T-helper 9 cell (primary cell): ENCODE measurements around the gene TLX1.

ENCODE experiments used
- DNase-seq: peaks from one replicate; pipeline ENCODE4 v3.0.0-alpha.2; 2020

TLX1 gene

GRCh38 chr10:101134299-101135127 lies 3.4 kb downstream of the TLX1 start:
- no peak for DNase-seq

GRCh38 chr10:101135141-101136006 lies 4.3 kb downstream of the TLX1 start:
- DNase-seq: no peak

- DNase-seq: no peak
These were observed 5.1 kb downstream of the TLX1 start for GRCh38 chr10:101136007-101136707.

- no peak for DNase-seq
These were observed 5.6 kb downstream of the TLX1 start for GRCh38 chr10:101136708-101137121.

- DNase-seq: no peak
These were observed 6.2 kb downstream of the TLX1 start for GRCh38 chr10:101137271-101137670.

GRCh38 chr10:101138788-101139420 lies 7.8 kb downstream of the TLX1 start:
- DNase-seq: no peak

GRCh38 chr10:101139421-101139911 lies 8.4 kb downstream of the TLX1 start:
- no peak for DNase-seq

- no peak for DNase-seq
These were observed 9.2 kb downstream of the TLX1 start for GRCh38 chr10:101140084-101140949.

- no peak for DNase-seq
These were observed 10.0 kb downstream of the TLX1 start for GRCh38 chr10:101140950-101141615.

- DNase-seq: peak; percentile 80
These were observed 10.8 kb downstream of the TLX1 start for GRCh38 chr10:101141616-101142532.

GRCh38 chr10:101142533-101143344 lies 11.6 kb downstream of the TLX1 start:
- DNase-seq: no peak

GRCh38 chr10:101143345-101143630 lies 12.2 kb downstream of the TLX1 start:
- DNase-seq: no peak

- DNase-seq: no peak
These were observed 13.0 kb downstream of the TLX1 start for GRCh38 chr10:101144053-101144452.

- no peak for DNase-seq
These were observed 14.0 kb downstream of the TLX1 start for GRCh38 chr10:101145145-101145544.

- DNase-seq: no peak
These were observed 14.8 kb downstream of the TLX1 start for GRCh38 chr10:101145750-101146391.

GRCh38 chr10:101146392-101147251 lies 15.5 kb downstream of the TLX1 start:
- DNase-seq: no peak

GRCh38 chr10:101151395-101151794 lies 20.3 kb downstream of the TLX1 start:
- no peak for DNase-seq

- no peak for DNase-seq
These were observed 21.2 kb downstream of the TLX1 start for GRCh38 chr10:101152316-101152715.
